Osteocyte (in vitro differentiated cells): Measurements from ENCODE around the gene PKMYT1. TPM values are rescaled to one million over a fixed set of nuclear protein-coding genes. Genes with fewer than 3 reads are reported as not detected.
"Not testable (repeated sequence)": the region's sequence is repeated elsewhere in the genome, so short reads cannot be mapped to it uniquely, and the experiment has no call there.

Source experiments
- DNase-seq: peaks from one replicate; pipeline ENCODE4 v3.0.0; 2021; ENCODE audit warnings: mixed read lengths; ENCODE audit not compliant: unreplicated experiment; ENCODE audit errors: extremely low spot score
- H3K27ac Mint-ChIP-seq: one replicate; pipeline ENCODE4 v1.8.0; 2021; ENCODE audit warnings: mild to moderate bottlenecking, mixed read lengths; ENCODE audit not compliant: unreplicated experiment
- H3K27me3 Mint-ChIP-seq: one replicate; pipeline ENCODE4 v1.8.0; 2021; ENCODE audit warnings: mixed read lengths; ENCODE audit not compliant: unreplicated experiment
- H3K36me3 Mint-ChIP-seq: one replicate; pipeline ENCODE4 v1.8.0; 2021; ENCODE audit warnings: mixed read lengths; ENCODE audit not compliant: unreplicated experiment
- H3K4me1 Mint-ChIP-seq: one replicate; pipeline ENCODE4 v1.8.0; 2021; ENCODE audit warnings: mixed read lengths; ENCODE audit not compliant: unreplicated experiment
- H3K4me3 Mint-ChIP-seq: one replicate; pipeline ENCODE4 v1.8.0; 2021; ENCODE audit warnings: mild to moderate bottlenecking, moderate library complexity, mixed read lengths; ENCODE audit not compliant: unreplicated experiment
- H3K9me3 Mint-ChIP-seq: one replicate; pipeline ENCODE4 v1.8.0; 2021; ENCODE audit warnings: mixed read lengths; ENCODE audit not compliant: unreplicated experiment
- CTCF ChIP-seq: fragments of 200-600 bp; sonication (generic); IDR thresholded peaks from 2 replicates; pipeline ENCODE4 v1.5.0; 2021; ENCODE audit warnings: antibody characterized with exemption, mild to moderate bottlenecking, moderate library complexity
- total RNA-seq: library from RNA; stranded (reverse); gene quantifications from 2 replicates; pipeline ENCODE4 v1.2.1, GENCODE V29; 2021

The PKMYT1 gene
- total RNA-seq, 1 donor from 2014 or later: 10.4 TPM

GRCh38 chr16:2948807-2949704 is 31.2 kb downstream of the PKMYT1 start:
- no peak for DNase-seq

GRCh38 chr16:2946649-2947048 is 33.6 kb downstream of the PKMYT1 start:
- no peak overlapping the region for H3K4me3 Mint-ChIP-seq
- no peak for TF ChIP-seq CTCF

More at GRCh38 chr16:2948807-2949704, 31.2 kb downstream of the PKMYT1 start:
- Mint-ChIP-seq H3K27me3 (no peaks in the 10 kb centered on the region), H3K27ac (no peak overlapping the region), H3K36me3 (peaks cover 17% of the 10 kb centered on the region), H3K4me3 (no peak overlapping the region), H3K9me3 (no peaks in the 10 kb centered on the region), H3K4me1 (no peaks in the 10 kb centered on the region)
- TF ChIP-seq CTCF: no peak

GRCh38 chr16:2943716-2944115 is 36.5 kb downstream of the PKMYT1 start:
- H3K36me3 Mint-ChIP-seq: peaks cover 43% of the 10 kb centered on the region
- not testable (repeated sequence) for H3K9me3 Mint-ChIP-seq, H3K27me3 Mint-ChIP-seq, DNase-seq, H3K4me1 Mint-ChIP-seq, H3K27ac Mint-ChIP-seq, H3K4me3 Mint-ChIP-seq

More at GRCh38 chr16:2946649-2947048, 33.6 kb downstream of the PKMYT1 start:
- DNase-seq: no peak
- Mint-ChIP-seq H3K27ac (no peak overlapping the region), H3K36me3 (peaks cover 33% of the 10 kb centered on the region), H3K9me3 (no peaks in the 10 kb centered on the region), H3K4me1 (no peaks in the 10 kb centered on the region), H3K27me3 (no peaks in the 10 kb centered on the region)

GRCh38 chr16:2942045-2942444 is 38.2 kb downstream of the PKMYT1 start:
- DNase-seq: no peak
- no peaks in the 10 kb centered on the region for H3K27me3 Mint-ChIP-seq
- peaks cover 43% of the 10 kb centered on the region for H3K36me3 Mint-ChIP-seq
- no peaks in the 10 kb centered on the region for H3K9me3 Mint-ChIP-seq
- H3K27ac Mint-ChIP-seq: no peak overlapping the region
- no peaks in the 10 kb centered on the region for H3K4me1 Mint-ChIP-seq
- TF ChIP-seq CTCF: no peak
- no peak overlapping the region for H3K4me3 Mint-ChIP-seq

- H3K27me3 Mint-ChIP-seq: no peaks in the 10 kb centered on the region
- no peak for DNase-seq
- TF ChIP-seq CTCF: no peak
- no peaks in the 10 kb centered on the region for H3K4me1 Mint-ChIP-seq
- H3K36me3 Mint-ChIP-seq: peaks cover 42% of the 10 kb centered on the region
- H3K27ac Mint-ChIP-seq: no peak overlapping the region
- no peaks in the 10 kb centered on the region for H3K9me3 Mint-ChIP-seq
- H3K4me3 Mint-ChIP-seq: no peak overlapping the region
These were observed 40.3 kb downstream of the PKMYT1 start for GRCh38 chr16:2939968-2940367.
